Left ventricle myocardium inferior (tissue), 1 donor: ENCODE data around the gene CACNB2. TPM values are rescaled to one million over a fixed set of nuclear protein-coding genes. Genes with fewer than 3 reads are reported as not detected.
A peak's percentile ranks its signal among the peaks of the same experiment; 100 is the strongest.

Experiments used
- DNase-seq: peaks from one replicate; pipeline ENCODE4 v3.0.0-alpha.2; 2020
- H3K27ac ChIP-seq: fragments of 200-600 bp; replicated peaks from 2 replicates; pipeline ENCODE4 v1.8.0; 2021
- H3K27me3 ChIP-seq: fragments of 200-600 bp; 2 replicates; pipeline ENCODE4 v1.8.0; 2021; ENCODE audit warnings: low read depth
- H3K36me3 ChIP-seq: fragments of 200-600 bp; 2 replicates; pipeline ENCODE4 v1.8.0; 2021
- H3K4me1 ChIP-seq: fragments of 200-600 bp; 2 replicates; pipeline ENCODE4 v1.8.0; 2021
- H3K4me3 ChIP-seq: fragments of 200-600 bp; 2 replicates; pipeline ENCODE4 v1.8.0; 2021; ENCODE audit warnings: mild to moderate bottlenecking, moderate library complexity
- H3K9me3 ChIP-seq: fragments of 200-600 bp; replicated peaks from 2 replicates; pipeline ENCODE4 v1.8.0; 2021
- intact Hi-C: fragments of 100-400 bp; cut with micrococcal nuclease; formaldehyde crosslinking; loops from one replicate; pipeline ENCODE4 v1.11.0; 2022
- total RNA-seq: library from RNA; stranded (reverse); fragmentation: NEBNext Ultra II Directional; extraction: Animal tissue kit (Norgen Biotek cat#: 25700); gene quantifications from one replicate; pipeline ENCODE4 v1.2.1, GENCODE V29; 2021
- TF ChIP-seq, protein P1 (sequence below): fragments of 200-600 bp; IDR thresholded peaks from 2 replicates; pipeline ENCODE4 v1.8.0; 2021; ENCODE audit warnings: antibody characterized with exemption, mild to moderate bottlenecking, borderline replicate concordance
- donor health status: DM: no; HTN: yes; CAD: no; lungs with severe emphysema.

The CACNB2 gene
- total RNA-seq, 1 donor from 2014 or later = 38.1 TPM

DNA sequence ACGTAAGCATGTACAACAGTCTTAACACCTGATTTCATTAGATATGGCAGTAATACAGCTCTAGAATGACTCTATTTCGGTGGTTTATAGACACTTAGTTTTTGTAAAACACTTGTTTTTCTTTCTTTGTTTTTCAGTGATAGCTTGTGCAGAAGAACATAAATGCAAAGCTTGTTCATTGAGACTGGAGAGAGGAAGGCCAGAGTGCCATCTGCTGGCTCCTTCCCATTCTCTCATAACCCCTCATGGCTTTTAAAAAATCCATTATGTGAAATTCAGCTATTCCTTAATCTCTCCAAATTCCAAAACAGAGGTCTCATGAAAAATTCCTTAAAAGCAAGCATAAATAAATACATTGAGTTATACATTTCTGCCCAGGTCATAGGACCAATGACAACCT is 76.3 kb downstream of the CACNB2 start:
- Histone ChIP-seq H3K9me3 (no peaks in the 10 kb centered on the region), H3K36me3 (no peaks in the 10 kb centered on the region), H3K4me3 (no peak overlapping the region), H3K27me3 (no peaks in the 10 kb centered on the region), H3K4me1 (peaks cover 24% of the 10 kb centered on the region), H3K27ac (no peak overlapping the region)
- DNase-seq = no peak
- TF ChIP-seq, protein P1, sequence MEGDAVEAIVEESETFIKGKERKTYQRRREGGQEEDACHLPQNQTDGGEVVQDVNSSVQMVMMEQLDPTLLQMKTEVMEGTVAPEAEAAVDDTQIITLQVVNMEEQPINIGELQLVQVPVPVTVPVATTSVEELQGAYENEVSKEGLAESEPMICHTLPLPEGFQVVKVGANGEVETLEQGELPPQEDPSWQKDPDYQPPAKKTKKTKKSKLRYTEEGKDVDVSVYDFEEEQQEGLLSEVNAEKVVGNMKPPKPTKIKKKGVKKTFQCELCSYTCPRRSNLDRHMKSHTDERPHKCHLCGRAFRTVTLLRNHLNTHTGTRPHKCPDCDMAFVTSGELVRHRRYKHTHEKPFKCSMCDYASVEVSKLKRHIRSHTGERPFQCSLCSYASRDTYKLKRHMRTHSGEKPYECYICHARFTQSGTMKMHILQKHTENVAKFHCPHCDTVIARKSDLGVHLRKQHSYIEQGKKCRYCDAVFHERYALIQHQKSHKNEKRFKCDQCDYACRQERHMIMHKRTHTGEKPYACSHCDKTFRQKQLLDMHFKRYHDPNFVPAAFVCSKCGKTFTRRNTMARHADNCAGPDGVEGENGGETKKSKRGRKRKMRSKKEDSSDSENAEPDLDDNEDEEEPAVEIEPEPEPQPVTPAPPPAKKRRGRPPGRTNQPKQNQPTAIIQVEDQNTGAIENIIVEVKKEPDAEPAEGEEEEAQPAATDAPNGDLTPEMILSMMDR = peak; percentile 57
- intact Hi-C loops = loop anchor here (10.0 kb wide), 1 partner anchor 482 kb away; no protein-coding TSS in a partner anchor

DNA sequence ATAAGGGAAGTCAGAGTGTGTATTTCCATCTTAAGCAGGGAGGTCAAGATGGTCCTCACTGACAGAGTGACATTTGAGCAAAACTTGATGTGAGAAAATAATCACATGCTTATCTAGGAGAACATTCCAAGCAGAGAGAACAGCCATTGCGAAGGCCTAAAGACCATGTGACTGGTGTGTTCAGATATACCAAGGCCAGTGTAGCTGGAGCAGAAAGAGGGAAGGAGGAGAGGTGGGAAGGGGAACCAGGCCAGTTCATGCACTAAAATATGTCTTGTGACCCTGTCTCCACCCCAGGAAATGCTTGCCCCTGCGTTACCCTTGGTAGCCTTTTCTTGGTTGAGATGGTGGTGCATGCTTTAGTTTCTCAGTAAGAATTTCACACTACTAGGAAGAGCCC is 77.4 kb downstream of the CACNB2 start:
- no peaks in the 10 kb centered on the region for H3K27me3 ChIP-seq

DNA sequence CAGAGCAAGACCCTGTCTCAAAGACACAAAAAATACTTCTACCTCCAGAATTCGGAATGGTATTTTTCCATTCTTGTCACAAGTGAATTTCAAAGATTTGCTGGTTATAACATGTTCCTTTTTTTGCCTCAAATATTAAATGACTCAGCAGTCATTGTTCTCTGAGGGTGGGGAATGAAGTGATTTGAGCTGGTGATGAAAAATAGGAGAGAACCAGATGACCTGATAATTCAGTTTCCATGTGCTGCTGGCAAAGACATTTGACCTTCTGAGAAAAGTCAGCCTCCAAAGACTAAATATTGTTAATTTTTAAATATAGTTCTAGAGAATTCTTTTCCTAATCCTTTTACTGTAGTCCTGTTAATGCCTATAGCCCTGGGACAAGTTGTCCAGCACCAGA is 78.9 kb downstream of the CACNB2 start:
- intact Hi-C loops = loop anchor here (10.0 kb wide), 1 partner anchor 484 kb away; no protein-coding TSS in a partner anchor
- H3K27ac ChIP-seq = no peak overlapping the region
- H3K4me1 ChIP-seq = peaks cover 10% of the 10 kb centered on the region
- no peak overlapping the region for H3K4me3 ChIP-seq
- no peak for DNase-seq
- TF ChIP-seq, protein P1 = no peak
- no peaks in the 10 kb centered on the region for H3K27me3 ChIP-seq
- no peaks in the 10 kb centered on the region for H3K9me3 ChIP-seq
- no peaks in the 10 kb centered on the region for H3K36me3 ChIP-seq

More for the DNA sequence above, 77.4 kb downstream of the CACNB2 start:
- no peaks in the 10 kb centered on the region for H3K9me3 ChIP-seq
- DNase-seq = no peak
- no peak overlapping the region for H3K4me3 ChIP-seq
- TF ChIP-seq, protein P1 = no peak
- intact Hi-C loops = loop anchor here (10.0 kb wide), 1 partner anchor 483 kb away; no protein-coding TSS in a partner anchor
- peaks cover 21% of the 10 kb centered on the region for H3K4me1 ChIP-seq
- H3K27ac ChIP-seq = peak overlapping the region; percentile 12
- no peaks in the 10 kb centered on the region for H3K36me3 ChIP-seq

- Histone ChIP-seq H3K9me3 (no peaks in the 10 kb centered on the region), H3K27me3 (no peaks in the 10 kb centered on the region), H3K36me3 (no peaks in the 10 kb centered on the region), H3K4me1 (peaks cover 13% of the 10 kb centered on the region), H3K27ac (no peak overlapping the region), H3K4me3 (no peak overlapping the region)
- TF ChIP-seq, protein P1 = no peak
- DNase-seq = no peak
- intact Hi-C loops = no loop called here
Observed at GRCh38 chr10:18221123-18221522, 80.9 kb downstream of the CACNB2 start.

DNA sequence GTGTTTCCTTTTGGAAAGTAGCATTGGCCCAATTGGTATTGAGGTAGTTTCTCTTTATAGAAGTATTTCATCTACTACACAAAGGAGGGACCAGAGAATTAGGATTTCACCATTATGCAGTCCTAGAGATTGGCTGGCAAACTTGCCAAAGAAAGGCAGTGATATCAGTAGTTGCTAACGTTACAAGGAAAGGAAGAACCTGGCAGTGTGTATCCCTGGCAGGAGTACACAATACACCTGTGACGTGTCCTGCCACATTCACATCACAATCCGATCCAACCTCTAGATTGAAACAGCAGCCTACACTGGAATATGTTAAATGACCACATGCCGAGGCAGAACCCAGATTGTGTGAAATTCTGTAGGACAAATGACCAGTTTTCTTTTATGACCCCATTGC is 81.7 kb downstream of the CACNB2 start:
- no peaks in the 10 kb centered on the region for H3K9me3 ChIP-seq
- no peak overlapping the region for H3K4me3 ChIP-seq
- intact Hi-C loops = no loop called here
- H3K36me3 ChIP-seq = no peaks in the 10 kb centered on the region
- H3K27ac ChIP-seq = no peak overlapping the region
- DNase-seq = no peak
- TF ChIP-seq, protein P1 = no peak
- peaks cover 13% of the 10 kb centered on the region for H3K4me1 ChIP-seq
- no peaks in the 10 kb centered on the region for H3K27me3 ChIP-seq
